Measurements from ENCODE around the gene TP73.

- TF ChIP-seq EZH2 (IDR thresholded peaks at IDR 0.05; ENCODE audit: insufficient read depth, poor library complexity, severe bottlenecking) (no peak), EZH2phosphoT487 (IDR thresholded peaks at IDR 0.05; ENCODE audit: insufficient read depth, low read depth) (no peak)
Observed at GRCh38 chr1:3727825-3728776, 75.8 kb downstream of the TP73 start.

Measured in GM23248 (cell line).